Lower leg skin (tissue), 3 donors: ENCODE measurements around the gene SUGCT.

ENCODE experiments used
- POLR2A ChIP-seq, 2 donors: fragments of 450-650 bp; IDR thresholded peaks; one replicate each; pipeline ENCODE4 v1.6.1; 2016 to 2017; ENCODE audit warnings: antibody characterized with exemption in 2 of 2, mild to moderate bottlenecking in 1 of 2, moderate library complexity in 1 of 2
- TF ChIP-seq, protein P1 (sequence below), 3 donors: fragments of 450-650 bp; IDR thresholded peaks; one replicate each; pipeline ENCODE4 v1.5.1; 2016; ENCODE audit warnings: antibody characterized with exemption in 3 of 3, mild to moderate bottlenecking in 3 of 3, moderate library complexity in 2 of 3

DNA sequence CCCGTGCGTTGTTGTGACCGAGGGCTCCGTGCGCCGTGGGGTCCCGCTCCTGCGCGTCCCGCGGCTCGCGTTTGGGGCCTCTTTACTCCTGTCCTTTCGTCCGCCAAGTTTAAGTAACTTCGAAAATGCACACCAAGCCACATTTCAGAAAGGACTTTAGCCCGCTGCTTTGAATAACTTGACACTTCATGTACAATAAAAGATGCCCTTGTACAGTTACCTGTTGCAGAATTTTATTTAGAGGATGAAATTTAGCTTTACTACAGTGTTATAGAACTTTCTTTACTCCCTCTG is 459 bp downstream of the SUGCT start:
- TF ChIP-seq, protein P1, sequence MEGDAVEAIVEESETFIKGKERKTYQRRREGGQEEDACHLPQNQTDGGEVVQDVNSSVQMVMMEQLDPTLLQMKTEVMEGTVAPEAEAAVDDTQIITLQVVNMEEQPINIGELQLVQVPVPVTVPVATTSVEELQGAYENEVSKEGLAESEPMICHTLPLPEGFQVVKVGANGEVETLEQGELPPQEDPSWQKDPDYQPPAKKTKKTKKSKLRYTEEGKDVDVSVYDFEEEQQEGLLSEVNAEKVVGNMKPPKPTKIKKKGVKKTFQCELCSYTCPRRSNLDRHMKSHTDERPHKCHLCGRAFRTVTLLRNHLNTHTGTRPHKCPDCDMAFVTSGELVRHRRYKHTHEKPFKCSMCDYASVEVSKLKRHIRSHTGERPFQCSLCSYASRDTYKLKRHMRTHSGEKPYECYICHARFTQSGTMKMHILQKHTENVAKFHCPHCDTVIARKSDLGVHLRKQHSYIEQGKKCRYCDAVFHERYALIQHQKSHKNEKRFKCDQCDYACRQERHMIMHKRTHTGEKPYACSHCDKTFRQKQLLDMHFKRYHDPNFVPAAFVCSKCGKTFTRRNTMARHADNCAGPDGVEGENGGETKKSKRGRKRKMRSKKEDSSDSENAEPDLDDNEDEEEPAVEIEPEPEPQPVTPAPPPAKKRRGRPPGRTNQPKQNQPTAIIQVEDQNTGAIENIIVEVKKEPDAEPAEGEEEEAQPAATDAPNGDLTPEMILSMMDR (IDR thresholded peaks at IDR 0.05), result no peak
- TF ChIP-seq POLR2A (IDR thresholded peaks at IDR 0.05), result no peak
